MG63 (cell line): ENCODE measurements around the gene AAK1. TPM values are rescaled to one million over a fixed set of nuclear protein-coding genes. Genes with fewer than 3 reads are reported as not detected.

Experiments used
- DNase-seq: peaks from one replicate; pipeline ENCODE4 v3.0.0-alpha.2; 2020
- H3K27me3 ChIP-seq: fragments of 250-450 bp; sonication (Bioruptor Pico); 2 replicates; pipeline ENCODE4 v1.5.1; 2020; ENCODE audit warnings: mild to moderate bottlenecking, moderate library complexity
- H3K36me3 ChIP-seq: fragments of 250-450 bp; sonication (Bioruptor Pico); 2 replicates; pipeline ENCODE4 v1.5.1; 2020; ENCODE audit warnings: mild to moderate bottlenecking, moderate library complexity
- H3K4me3 ChIP-seq: fragments of 250-450 bp; sonication (Bioruptor Pico); 2 replicates; pipeline ENCODE4 v1.5.1; 2020; ENCODE audit warnings: mild to moderate bottlenecking, moderate library complexity
- H3K9me3 ChIP-seq: fragments of 250-450 bp; sonication (Bioruptor Pico); 2 replicates; pipeline ENCODE4 v1.5.1; 2020; ENCODE audit warnings: mild to moderate bottlenecking, moderate library complexity
- total RNA-seq: library from RNA; depleted of rRNA; stranded (reverse); fragments of >200 nt; shearing (Covaris generic); gene quantifications from 2 replicates; pipeline ENCODE4 v1.2.3, GENCODE V29; 2014; ENCODE audit warnings: low replicate concordance

The AAK1 gene
- total RNA-seq, 1 experiment from 2014 or later = 9.4 TPM

DNA sequence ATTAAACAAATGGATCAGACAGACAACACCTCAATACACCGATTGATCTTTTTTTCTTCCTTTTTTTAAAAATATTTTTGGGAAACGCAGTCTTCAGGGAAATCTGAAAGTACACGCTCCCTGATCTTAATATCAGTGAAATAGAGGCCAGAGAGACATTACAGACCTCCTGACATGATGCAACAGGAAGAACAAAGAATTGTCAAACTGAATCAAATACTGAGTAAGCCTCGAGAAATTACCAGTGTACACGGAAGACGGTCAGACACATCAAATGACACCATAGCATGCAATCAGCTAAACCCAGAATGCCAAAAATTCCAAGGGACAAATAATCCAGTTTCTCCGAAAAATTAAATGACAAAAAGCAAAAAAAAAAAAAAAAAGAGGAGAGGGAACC is 126.1 kb downstream of the AAK1 start:
- Histone ChIP-seq H3K36me3 (peaks cover 37% of the 10 kb centered on the region), H3K27me3 (no peaks in the 10 kb centered on the region), H3K4me3 (no peak overlapping the region), H3K9me3 (no peaks in the 10 kb centered on the region)
- no peak for DNase-seq

DNA sequence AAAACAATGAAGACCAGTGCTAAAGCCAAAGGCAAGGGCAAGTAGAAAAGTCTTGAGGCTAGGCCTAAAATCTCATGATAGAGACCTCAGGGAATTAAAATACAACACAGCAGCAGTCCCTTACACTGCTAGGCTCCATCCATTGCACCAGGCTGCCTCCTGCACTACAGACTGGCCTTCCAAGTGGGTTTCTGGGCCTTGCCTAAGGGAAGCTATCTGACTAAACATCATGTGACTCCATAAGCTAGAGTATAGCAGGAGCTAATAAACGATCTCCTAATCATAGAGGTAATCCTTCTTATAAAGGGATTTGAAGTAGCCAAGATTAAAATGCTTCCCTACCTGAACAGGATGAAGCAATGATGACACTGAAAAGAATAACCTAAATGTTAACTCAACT is 128.7 kb downstream of the AAK1 start:
- H3K27me3 ChIP-seq = no peaks in the 10 kb centered on the region
- H3K36me3 ChIP-seq = peaks cover 41% of the 10 kb centered on the region
- DNase-seq = no peak

DNA sequence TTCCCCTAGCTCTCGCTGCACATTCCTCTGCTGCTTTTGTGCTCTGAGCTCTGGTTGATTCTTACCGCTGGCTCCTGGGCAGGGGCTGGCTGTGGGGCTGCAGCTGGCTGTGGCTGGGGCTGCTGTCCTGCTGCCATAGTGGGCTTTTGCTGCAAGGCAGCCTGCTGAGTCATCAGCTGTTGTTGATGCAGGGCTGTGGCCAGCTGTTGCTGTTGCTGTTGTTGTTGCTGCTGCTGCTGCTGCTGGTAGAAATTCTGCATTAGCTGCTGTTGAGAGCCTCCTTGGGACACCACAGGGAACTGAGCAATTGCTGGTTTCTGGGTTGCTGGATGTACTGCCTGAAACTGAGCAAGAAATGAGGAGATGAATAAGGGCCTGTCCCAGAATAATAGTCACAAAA is 129.1 kb downstream of the AAK1 start:
- Histone ChIP-seq H3K4me3 (no peak overlapping the region), H3K27me3 (no peaks in the 10 kb centered on the region), H3K36me3 (peaks cover 43% of the 10 kb centered on the region), H3K9me3 (no peaks in the 10 kb centered on the region)
- DNase-seq = peak; percentile 79

More for the DNA sequence above, 128.7 kb downstream of the AAK1 start:
- Histone ChIP-seq H3K4me3 (no peak overlapping the region), H3K9me3 (no peaks in the 10 kb centered on the region)

DNA sequence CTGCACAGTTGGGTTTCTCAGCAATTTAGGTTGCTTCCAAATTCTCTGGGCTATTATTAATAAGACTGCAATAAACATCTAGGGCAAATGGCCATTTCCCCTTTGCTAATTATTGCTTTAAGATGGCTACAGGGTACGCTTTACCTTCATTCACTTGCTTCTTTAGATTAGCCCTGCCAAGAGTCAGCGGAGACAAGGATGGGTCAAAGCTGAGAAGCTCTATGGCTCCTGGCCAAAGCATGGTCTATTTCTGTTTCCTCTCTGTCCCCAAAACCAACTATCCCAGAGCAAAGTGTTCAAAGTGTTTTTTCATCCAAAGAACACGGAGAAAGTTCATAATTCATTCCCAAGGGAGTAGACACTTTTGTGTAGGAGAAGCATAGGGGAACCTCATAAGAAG is 131.1 kb downstream of the AAK1 start:
- DNase-seq = no peak
- Histone ChIP-seq H3K36me3 (peaks cover 55% of the 10 kb centered on the region), H3K9me3 (no peaks in the 10 kb centered on the region), H3K4me3 (no peak overlapping the region), H3K27me3 (no peaks in the 10 kb centered on the region)

DNA sequence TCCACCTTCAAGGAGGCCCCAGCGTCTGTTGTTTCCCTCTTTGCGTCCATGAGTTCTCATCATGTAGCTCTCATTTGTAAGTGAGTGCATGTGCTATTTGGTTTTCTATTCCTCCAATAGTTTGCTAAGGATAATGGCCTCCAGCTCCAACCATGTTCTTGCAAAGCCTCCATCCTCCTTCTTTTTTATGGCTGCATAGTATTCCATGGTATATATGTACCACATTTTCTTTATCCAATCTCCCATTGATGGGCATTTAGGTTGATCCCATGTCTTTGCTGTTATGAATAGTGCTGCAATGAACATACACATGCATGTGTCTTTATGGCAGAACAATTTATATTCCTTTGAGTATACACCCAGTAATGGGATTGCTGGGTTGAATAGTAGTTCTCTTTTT is 133.3 kb downstream of the AAK1 start:
- no peak for DNase-seq
- H3K36me3 ChIP-seq = peaks cover 53% of the 10 kb centered on the region
- no peaks in the 10 kb centered on the region for H3K9me3 ChIP-seq
- H3K27me3 ChIP-seq = no peaks in the 10 kb centered on the region
- H3K4me3 ChIP-seq = no peak overlapping the region

DNA sequence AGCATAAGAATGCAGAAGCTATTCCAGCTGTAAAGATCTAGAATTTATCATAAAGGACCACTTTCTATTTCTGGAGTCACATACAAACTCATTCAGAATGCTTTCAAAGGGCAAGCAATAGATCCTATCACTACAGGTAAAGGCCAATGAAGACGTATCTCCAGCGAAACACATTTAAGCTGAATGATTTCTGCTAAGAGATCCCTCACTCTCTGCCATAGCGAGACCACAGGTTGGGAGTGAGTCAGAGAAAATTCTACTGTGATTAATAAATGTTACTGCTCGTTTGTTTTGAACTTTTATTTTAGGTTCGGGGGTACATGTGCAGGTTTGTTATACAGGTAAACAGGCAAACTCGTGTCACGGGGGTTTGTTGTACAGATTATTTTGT is 133.8 kb downstream of the AAK1 start:
- Histone ChIP-seq H3K36me3 (peaks cover 51% of the 10 kb centered on the region), H3K27me3 (no peaks in the 10 kb centered on the region)

DNA sequence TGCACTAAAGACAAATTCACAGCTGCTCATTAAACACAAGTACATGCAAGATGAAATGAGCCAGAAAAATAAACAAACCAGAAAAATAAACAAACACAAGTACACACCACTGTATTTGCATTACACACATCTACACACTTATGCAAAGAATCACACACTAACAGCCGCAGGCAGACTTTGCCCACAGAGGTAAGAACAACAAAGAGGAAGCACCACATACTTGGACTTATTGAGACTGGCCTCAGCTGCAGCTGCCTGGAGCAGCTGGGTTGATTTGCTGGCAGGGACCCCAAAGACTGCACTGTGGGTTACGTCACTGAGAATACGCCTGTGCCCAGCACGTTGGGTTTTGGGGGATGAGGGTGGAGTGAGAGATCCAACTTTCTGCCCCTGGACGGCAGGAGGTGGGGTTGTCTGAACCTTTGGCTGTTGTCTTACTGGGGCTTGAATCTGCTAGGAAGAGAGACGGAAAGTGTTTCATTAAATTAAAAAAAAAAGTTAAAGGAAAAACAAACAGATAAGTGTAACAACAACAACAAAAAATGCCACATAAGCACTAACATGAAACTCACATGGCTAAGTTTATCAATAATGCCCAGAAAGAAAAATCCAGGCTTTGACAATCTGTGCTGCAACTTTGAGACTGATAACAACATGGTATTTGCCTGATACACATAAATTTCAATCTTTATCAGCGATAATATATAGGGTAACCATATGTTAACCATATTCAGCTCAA is 134.4 kb downstream of the AAK1 start:
- Histone ChIP-seq H3K27me3 (no peaks in the 10 kb centered on the region), H3K9me3 (no peaks in the 10 kb centered on the region), H3K4me3 (no peak overlapping the region), H3K36me3 (peaks cover 47% of the 10 kb centered on the region)
- DNase-seq = no peak

More for the DNA sequence above, 133.8 kb downstream of the AAK1 start:
- Histone ChIP-seq H3K4me3 (no peak overlapping the region), H3K9me3 (no peaks in the 10 kb centered on the region)
- DNase-seq = no peak

DNA sequence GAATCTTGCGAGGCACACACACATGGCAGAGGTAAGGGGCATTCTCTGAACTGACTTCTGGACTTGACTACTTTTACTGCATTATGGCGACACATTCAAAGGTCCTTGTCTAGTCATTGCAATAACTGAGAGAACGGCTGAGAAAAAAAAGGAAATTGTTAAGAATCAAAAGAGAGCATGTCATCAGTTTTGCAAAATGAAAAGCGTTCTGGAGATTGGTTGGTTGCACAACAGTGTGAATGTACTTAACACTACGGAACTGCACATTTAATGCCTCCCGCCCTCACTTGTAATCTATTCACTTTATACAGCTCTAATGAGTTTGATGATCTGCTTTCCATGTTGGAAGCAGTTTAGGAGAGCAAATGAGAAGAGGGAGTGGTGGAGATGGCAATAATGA is 137.8 kb downstream of the AAK1 start:
- no peak for DNase-seq
- H3K4me3 ChIP-seq = no peak overlapping the region
- no peaks in the 10 kb centered on the region for H3K27me3 ChIP-seq
- no peaks in the 10 kb centered on the region for H3K9me3 ChIP-seq
- H3K36me3 ChIP-seq = peaks cover 30% of the 10 kb centered on the region

DNA sequence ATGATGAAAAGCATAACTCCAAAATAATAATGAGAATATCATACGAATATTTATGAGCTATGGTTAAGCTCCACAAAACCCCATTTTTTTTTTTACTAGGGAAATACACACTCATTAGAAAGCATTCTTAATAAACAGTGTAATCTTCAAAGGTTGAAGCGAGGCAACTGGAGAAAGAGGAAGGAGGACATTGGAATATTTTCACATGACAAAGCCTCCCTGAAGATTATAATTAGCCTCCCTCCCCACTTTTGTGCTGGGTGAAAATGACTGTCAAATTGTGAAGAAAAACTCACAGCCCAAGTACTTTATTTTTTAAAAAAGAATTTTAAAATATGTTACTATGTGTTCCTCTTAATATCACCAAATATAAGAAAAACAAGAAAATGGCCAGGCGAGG is 142.2 kb downstream of the AAK1 start:
- Histone ChIP-seq H3K36me3 (peaks cover 5% of the 10 kb centered on the region), H3K27me3 (no peaks in the 10 kb centered on the region), H3K9me3 (no peaks in the 10 kb centered on the region), H3K4me3 (no peak overlapping the region)
- DNase-seq = no peak

DNA sequence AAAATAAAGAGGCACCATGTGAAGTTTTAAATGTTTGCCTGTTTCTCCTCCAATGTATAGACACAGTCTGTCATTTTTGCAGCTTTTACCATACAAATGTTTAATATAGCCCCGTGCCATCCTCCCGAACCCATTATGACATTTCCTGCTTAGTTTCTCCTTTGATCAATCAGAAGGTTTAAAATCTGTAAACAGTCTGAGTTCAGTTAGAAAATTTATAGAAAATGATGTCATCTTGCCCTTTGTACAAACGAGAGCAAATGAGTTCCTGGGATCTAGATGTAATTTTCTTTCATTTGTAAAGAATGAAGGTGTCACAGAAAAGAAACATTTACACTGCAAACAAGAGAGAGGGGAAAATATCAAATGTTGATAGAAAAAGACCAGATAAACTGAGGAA is 143.6 kb downstream of the AAK1 start:
- no peak for DNase-seq
- H3K36me3 ChIP-seq = peaks cover 3% of the 10 kb centered on the region
- no peaks in the 10 kb centered on the region for H3K9me3 ChIP-seq
- H3K27me3 ChIP-seq = no peaks in the 10 kb centered on the region
- H3K4me3 ChIP-seq = no peak overlapping the region

DNA sequence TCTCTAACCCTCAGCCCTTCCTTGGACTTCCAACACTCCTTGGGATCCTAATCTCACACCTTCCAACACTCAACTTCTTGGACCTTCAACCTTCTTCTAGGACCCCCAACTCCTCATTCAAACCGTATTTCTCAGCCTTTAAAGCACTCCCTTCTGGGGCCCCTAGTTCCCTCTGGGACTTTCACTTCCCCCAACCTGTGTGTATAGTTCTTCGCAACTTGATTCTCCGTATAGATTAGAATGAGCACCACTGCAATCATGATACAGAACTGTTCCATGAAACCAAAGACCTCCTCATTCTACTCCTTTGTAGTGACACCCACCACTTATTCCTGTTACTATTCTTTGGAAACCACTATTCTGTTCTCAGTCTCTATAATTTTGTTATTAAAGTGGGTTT is 144.3 kb downstream of the AAK1 start:
- DNase-seq = no peak
- Histone ChIP-seq H3K9me3 (no peaks in the 10 kb centered on the region), H3K4me3 (no peak overlapping the region), H3K27me3 (no peaks in the 10 kb centered on the region), H3K36me3 (peaks cover 3% of the 10 kb centered on the region)

DNA sequence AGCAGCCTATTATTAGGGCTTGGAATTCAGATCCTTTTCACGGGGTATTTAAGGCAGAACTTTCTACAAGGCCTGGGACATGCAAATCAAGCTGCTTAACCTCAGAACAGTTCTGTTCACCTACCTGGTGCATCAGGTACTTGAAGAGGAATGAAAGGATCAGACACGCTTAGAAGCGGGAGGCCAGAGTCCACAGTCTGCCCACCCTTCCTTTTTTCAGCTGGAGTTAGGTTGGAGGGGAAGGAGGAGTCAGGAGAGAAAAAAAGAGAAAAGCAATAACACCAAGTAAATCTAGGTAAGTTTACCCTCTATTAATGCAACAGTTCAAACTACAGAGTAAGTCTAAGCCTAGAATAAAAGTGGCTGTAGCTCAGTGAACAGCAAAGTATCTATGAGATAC is 147.7 kb downstream of the AAK1 start:
- no peak for DNase-seq
- Histone ChIP-seq H3K4me3 (no peak overlapping the region), H3K27me3 (no peaks in the 10 kb centered on the region), H3K36me3 (peaks cover 3% of the 10 kb centered on the region), H3K9me3 (no peaks in the 10 kb centered on the region)

DNA sequence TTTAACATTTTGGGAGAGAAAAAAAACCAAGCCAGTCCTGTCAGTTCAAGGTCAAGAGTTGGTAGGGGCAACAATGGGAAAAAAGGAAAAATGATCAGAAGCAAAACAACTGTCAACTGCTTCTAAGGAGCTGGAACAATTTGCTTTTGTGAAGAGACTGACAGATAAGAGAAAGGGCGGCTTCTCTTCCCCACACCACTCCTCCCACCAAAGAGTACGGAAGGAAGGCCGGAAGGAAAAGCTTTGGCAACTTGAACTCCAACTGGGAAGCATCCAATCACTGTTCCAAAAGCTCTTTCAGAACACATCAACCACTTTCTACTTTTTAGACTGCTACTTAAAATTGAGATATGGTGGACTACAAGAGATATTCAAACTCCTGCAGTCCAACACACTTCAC is 148.5 kb downstream of the AAK1 start:
- H3K4me3 ChIP-seq = no peak overlapping the region
- H3K27me3 ChIP-seq = no peaks in the 10 kb centered on the region
- no peaks in the 10 kb centered on the region for H3K9me3 ChIP-seq
- DNase-seq = no peak
- H3K36me3 ChIP-seq = peaks cover 6% of the 10 kb centered on the region

DNA sequence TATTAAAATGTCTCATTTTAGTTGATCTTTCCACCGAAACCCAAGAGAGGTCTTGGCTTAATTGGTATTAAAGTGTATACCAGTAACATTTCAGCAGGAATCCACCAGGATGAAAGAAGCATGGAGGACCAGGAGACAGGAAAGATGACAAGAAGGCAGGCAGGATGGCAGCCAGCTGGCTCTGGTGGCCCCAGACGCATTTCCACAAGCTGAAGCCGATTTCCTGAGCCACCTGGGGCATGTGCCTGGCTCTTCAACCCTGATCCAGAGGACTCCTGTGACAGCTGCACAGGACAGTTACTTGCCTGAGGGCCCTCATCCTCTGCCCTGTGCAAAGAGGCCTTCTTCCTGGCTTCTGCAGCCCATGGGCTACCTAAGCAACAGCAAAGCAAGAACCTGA is 149.4 kb downstream of the AAK1 start:
- H3K27me3 ChIP-seq = no peaks in the 10 kb centered on the region
- peaks cover 6% of the 10 kb centered on the region for H3K36me3 ChIP-seq
- no peak for DNase-seq
- H3K9me3 ChIP-seq = no peaks in the 10 kb centered on the region
- H3K4me3 ChIP-seq = no peak overlapping the region

DNA sequence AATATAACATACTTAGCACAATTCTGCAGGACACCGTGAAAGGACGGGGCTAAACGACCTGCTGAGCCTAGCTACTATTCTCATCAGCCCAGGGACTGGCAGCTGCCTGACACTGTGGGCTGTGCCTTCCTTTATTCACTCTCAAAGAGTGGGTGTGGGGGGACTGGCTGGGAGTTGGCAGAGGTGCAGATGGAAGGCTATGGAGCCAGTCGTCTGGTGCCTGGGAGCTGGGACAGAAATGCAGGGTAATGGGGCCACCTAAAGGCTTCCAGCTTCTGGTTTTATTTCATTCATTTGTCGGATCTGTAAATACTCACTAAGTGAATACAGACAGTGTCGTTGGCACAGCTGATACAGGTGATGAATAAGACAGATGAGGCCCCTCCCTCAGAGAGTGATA is 150.3 kb downstream of the AAK1 start:
- DNase-seq = no peak
- Histone ChIP-seq H3K27me3 (no peaks in the 10 kb centered on the region), H3K4me3 (no peak overlapping the region), H3K36me3 (peaks cover 3% of the 10 kb centered on the region), H3K9me3 (no peaks in the 10 kb centered on the region)

DNA sequence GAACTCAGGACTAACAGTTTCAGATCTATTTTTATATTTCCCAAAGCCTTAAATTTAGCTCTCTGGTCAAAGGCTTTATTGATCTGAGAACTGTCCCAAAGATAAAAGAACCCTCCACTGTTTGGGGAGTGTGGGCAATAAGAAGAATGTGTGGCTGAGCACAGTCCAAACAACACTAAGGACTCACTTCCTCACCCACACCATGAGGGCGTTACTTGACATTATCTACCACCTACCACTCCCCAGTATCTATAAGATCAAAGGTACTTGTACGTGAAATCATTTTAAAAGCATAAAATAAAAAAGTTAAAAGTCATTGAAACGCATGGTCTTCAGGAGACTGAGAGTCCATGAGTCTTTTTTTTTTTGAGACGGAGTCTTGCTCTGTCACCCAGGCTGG is 151.7 kb downstream of the AAK1 start:
- H3K27me3 ChIP-seq = no peaks in the 10 kb centered on the region
- H3K9me3 ChIP-seq = no peaks in the 10 kb centered on the region

DNA sequence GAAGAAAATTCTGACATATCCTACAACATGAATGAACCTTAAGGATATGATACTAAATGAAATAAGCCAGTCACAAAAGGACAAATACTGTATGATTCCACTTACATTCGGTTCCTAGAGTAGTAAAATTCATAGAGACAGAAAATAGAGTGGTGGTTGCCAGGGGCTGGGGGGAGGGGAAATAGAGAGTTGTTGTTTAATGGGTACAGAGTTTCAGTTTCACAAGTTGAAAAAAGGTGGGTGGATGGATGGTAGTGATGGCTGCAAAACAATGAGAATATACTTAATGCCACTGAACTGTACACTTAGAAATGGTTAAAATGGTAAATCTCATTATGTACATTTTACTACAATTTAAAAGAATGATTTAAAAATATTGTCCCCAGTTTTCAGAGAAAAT is 153.1 kb downstream of the AAK1 start:
- no peak for DNase-seq
- no peak overlapping the region for H3K4me3 ChIP-seq
- H3K36me3 ChIP-seq = peaks cover 5% of the 10 kb centered on the region
- H3K27me3 ChIP-seq = no peaks in the 10 kb centered on the region
- H3K9me3 ChIP-seq = no peaks in the 10 kb centered on the region

More for the DNA sequence above, 151.7 kb downstream of the AAK1 start:
- DNase-seq = no peak
- H3K4me3 ChIP-seq = no peak overlapping the region
- peaks cover 5% of the 10 kb centered on the region for H3K36me3 ChIP-seq

DNA sequence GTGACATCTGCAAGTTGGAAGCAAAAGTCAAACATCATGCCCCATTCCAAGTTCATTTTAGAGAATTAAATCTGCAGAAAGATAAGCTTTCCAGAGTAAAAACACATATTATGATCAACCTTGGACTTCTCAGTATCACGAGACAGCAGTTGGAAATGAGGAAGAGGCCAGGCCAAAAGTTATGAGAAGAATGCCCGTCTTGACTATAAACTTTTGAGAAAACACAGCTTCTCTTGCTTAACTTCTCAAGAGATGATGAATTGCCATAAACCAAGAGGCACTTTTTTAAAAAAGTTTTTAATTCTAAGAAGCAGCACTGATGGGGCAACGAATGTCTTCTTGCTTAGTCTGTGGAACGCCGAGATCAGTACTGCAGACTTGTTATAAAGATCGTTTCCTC is 153.7 kb downstream of the AAK1 start:
- H3K9me3 ChIP-seq = no peaks in the 10 kb centered on the region
- DNase-seq = no peak
- no peaks in the 10 kb centered on the region for H3K27me3 ChIP-seq
- H3K36me3 ChIP-seq = peaks cover 5% of the 10 kb centered on the region
- H3K4me3 ChIP-seq = no peak overlapping the region

DNA sequence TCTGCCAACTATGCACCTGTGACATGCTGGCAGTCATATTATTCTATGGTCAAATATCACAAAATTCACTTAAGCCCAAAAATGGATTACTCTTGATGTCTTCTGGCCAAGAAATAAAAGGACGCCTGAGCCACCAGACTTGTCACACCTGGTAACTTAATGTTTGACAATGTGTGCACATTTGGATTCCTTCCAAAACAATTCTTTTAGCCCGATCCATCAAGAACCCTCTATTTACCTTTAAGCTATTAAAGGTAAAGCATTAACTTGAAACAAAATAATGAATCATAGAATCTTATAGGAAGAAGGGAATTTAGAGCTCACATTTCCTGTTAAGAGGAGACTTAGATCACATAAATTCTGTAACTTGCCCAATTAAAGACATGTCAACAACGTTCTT is 159.8 kb downstream of the AAK1 start:
- H3K9me3 ChIP-seq = no peaks in the 10 kb centered on the region
- DNase-seq = no peak
- peaks cover 2% of the 10 kb centered on the region; the same call in 1 of the 2 replicates for H3K36me3 ChIP-seq
- no peaks in the 10 kb centered on the region for H3K27me3 ChIP-seq
- no peak overlapping the region for H3K4me3 ChIP-seq
